ENCODE data around the gene MAP3K5. TPM values are rescaled to one million over a fixed set of nuclear protein-coding genes. Genes with fewer than 3 reads are reported as not detected.

Gene MAP3K5
- total and polyA plus RNA-seq, 9 of the 15 experiments (the other 6 are each of a cell fraction or from before 2014, with no cell fraction given) = 2.2 to 13.0 (median 9.9) TPM

DNA sequence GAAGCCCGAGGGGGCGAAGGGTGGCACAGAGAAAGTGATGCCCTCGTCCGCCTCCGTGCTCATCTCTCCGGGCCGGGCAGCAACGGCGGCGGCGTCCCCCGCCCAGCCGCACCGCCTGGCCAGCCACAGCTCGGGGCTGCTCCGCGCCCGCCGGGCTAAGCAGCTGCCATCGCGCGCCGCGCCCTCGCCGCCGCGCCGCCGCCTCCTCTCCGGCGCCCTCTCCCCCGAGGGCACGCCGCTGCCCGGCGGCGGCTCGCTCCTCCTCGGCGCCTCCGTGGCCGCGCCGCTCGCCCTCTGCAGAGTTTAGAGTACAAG lies 225 bp downstream of the MAP3K5 start (continued):
- TF ChIP-seq, protein P1, sequence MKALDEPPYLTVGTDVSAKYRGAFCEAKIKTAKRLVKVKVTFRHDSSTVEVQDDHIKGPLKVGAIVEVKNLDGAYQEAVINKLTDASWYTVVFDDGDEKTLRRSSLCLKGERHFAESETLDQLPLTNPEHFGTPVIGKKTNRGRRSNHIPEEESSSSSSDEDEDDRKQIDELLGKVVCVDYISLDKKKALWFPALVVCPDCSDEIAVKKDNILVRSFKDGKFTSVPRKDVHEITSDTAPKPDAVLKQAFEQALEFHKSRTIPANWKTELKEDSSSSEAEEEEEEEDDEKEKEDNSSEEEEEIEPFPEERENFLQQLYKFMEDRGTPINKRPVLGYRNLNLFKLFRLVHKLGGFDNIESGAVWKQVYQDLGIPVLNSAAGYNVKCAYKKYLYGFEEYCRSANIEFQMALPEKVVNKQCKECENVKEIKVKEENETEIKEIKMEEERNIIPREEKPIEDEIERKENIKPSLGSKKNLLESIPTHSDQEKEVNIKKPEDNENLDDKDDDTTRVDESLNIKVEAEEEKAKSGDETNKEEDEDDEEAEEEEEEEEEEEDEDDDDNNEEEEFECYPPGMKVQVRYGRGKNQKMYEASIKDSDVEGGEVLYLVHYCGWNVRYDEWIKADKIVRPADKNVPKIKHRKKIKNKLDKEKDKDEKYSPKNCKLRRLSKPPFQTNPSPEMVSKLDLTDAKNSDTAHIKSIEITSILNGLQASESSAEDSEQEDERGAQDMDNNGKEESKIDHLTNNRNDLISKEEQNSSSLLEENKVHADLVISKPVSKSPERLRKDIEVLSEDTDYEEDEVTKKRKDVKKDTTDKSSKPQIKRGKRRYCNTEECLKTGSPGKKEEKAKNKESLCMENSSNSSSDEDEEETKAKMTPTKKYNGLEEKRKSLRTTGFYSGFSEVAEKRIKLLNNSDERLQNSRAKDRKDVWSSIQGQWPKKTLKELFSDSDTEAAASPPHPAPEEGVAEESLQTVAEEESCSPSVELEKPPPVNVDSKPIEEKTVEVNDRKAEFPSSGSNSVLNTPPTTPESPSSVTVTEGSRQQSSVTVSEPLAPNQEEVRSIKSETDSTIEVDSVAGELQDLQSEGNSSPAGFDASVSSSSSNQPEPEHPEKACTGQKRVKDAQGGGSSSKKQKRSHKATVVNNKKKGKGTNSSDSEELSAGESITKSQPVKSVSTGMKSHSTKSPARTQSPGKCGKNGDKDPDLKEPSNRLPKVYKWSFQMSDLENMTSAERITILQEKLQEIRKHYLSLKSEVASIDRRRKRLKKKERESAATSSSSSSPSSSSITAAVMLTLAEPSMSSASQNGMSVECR (CRISPR knock-in tag; IDR thresholded peaks at IDR 0.05) = 0 out of 2 replicates have a peak, but pooled peaks have one; percentile 15
- no peak for TF ChIP-seq BRF1 (IDR thresholded peaks at IDR 0.05; ENCODE audit: borderline replicate concordance, extremely low read depth, insufficient read length)
- TF ChIP-seq, protein P2, sequence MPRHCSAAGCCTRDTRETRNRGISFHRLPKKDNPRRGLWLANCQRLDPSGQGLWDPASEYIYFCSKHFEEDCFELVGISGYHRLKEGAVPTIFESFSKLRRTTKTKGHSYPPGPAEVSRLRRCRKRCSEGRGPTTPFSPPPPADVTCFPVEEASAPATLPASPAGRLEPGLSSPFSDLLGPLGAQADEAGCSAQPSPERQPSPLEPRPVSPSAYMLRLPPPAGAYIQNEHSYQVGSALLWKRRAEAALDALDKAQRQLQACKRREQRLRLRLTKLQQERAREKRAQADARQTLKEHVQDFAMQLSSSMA (CRISPR knock-in tag; IDR thresholded peaks at IDR 0.05) = peak; percentile 26; the same call in 1 of the 2 replicates
- TF ChIP-seq, protein P3, sequence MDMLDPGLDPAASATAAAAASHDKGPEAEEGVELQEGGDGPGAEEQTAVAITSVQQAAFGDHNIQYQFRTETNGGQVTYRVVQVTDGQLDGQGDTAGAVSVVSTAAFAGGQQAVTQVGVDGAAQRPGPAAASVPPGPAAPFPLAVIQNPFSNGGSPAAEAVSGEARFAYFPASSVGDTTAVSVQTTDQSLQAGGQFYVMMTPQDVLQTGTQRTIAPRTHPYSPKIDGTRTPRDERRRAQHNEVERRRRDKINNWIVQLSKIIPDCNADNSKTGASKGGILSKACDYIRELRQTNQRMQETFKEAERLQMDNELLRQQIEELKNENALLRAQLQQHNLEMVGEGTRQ (CRISPR knock-in tag; IDR thresholded peaks at IDR 0.05) = no peak
- no peak for TF ChIP-seq ZZZ3 (IDR thresholded peaks at IDR 0.05)
- TF ChIP-seq PTBP1 (IDR thresholded peaks at IDR 0.05; ENCODE audit: low read depth, low read length) = no peak
- no peak for TF ChIP-seq MAFG (tag; conservative IDR thresholded peaks at IDR 0.05)
- peak; percentile 17 for TF ChIP-seq PRPF4 (IDR thresholded peaks at IDR 0.05; ENCODE audit: insufficient read depth, low read depth, low read length, poor library complexity, severe bottlenecking)
- 0 out of 2 replicates have a peak, but pooled peaks have one; percentile 2 for TF ChIP-seq CHD2 (IDR thresholded peaks at IDR 0.05; ENCODE audit: low read depth, low read length)
- TF ChIP-seq, protein P4, sequence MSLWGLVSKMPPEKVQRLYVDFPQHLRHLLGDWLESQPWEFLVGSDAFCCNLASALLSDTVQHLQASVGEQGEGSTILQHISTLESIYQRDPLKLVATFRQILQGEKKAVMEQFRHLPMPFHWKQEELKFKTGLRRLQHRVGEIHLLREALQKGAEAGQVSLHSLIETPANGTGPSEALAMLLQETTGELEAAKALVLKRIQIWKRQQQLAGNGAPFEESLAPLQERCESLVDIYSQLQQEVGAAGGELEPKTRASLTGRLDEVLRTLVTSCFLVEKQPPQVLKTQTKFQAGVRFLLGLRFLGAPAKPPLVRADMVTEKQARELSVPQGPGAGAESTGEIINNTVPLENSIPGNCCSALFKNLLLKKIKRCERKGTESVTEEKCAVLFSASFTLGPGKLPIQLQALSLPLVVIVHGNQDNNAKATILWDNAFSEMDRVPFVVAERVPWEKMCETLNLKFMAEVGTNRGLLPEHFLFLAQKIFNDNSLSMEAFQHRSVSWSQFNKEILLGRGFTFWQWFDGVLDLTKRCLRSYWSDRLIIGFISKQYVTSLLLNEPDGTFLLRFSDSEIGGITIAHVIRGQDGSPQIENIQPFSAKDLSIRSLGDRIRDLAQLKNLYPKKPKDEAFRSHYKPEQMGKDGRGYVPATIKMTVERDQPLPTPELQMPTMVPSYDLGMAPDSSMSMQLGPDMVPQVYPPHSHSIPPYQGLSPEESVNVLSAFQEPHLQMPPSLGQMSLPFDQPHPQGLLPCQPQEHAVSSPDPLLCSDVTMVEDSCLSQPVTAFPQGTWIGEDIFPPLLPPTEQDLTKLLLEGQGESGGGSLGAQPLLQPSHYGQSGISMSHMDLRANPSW (CRISPR knock-in tag; IDR thresholded peaks at IDR 0.05) = no peak
- TF ChIP-seq, protein P5, sequence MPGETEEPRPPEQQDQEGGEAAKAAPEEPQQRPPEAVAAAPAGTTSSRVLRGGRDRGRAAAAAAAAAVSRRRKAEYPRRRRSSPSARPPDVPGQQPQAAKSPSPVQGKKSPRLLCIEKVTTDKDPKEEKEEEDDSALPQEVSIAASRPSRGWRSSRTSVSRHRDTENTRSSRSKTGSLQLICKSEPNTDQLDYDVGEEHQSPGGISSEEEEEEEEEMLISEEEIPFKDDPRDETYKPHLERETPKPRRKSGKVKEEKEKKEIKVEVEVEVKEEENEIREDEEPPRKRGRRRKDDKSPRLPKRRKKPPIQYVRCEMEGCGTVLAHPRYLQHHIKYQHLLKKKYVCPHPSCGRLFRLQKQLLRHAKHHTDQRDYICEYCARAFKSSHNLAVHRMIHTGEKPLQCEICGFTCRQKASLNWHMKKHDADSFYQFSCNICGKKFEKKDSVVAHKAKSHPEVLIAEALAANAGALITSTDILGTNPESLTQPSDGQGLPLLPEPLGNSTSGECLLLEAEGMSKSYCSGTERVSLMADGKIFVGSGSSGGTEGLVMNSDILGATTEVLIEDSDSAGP (CRISPR knock-in tag; IDR thresholded peaks at IDR 0.05) = no peak
- TF ChIP-seq, protein P6, sequence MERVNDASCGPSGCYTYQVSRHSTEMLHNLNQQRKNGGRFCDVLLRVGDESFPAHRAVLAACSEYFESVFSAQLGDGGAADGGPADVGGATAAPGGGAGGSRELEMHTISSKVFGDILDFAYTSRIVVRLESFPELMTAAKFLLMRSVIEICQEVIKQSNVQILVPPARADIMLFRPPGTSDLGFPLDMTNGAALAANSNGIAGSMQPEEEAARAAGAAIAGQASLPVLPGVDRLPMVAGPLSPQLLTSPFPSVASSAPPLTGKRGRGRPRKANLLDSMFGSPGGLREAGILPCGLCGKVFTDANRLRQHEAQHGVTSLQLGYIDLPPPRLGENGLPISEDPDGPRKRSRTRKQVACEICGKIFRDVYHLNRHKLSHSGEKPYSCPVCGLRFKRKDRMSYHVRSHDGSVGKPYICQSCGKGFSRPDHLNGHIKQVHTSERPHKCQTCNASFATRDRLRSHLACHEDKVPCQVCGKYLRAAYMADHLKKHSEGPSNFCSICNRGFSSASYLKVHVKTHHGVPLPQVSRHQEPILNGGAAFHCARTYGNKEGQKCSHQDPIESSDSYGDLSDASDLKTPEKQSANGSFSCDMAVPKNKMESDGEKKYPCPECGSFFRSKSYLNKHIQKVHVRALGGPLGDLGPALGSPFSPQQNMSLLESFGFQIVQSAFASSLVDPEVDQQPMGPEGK (CRISPR knock-in tag; IDR thresholded peaks at IDR 0.05; ENCODE audit: borderline replicate concordance) = no peak
- peak; percentile 46 for TF ChIP-seq SAP30 (IDR thresholded peaks at IDR 0.05; ENCODE audit: borderline replicate concordance, insufficient read depth, low read depth, low read length, poor library complexity, severe bottlenecking)
- peak; percentile 7 for TF ChIP-seq ZNF263 (CRISPR knock-in tag; IDR thresholded peaks at IDR 0.05; ENCODE audit: borderline replicate concordance)
- no peak for TF ChIP-seq TARDBP (IDR thresholded peaks at IDR 0.05)
- no peak for TF ChIP-seq YBX1 (IDR thresholded peaks at IDR 0.05)
